ENCODE data around the gene CDC25B.

DNA sequence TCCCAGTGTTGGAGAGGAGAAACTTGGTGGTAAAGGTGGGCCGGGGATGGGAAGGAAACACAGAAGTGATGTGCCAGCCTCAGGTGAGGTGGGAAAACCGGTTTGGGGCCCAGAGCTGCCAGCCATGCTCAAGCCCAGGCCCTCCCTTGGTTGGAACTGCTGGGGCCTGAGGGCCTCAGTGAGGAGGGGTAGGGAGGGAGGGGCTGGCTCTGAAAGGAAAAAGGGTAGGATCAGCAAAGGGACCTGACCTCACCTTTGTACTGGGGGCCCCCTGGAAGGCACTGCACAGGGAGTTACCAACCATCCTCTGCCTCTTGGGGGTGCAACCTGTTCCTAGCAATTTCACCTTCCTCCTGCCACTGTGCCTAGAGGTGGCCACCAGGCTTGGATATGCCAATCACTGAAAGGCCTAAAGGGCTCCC is 13.0 kb upstream of the CDC25B start:
- no peak for TF ChIP-seq ZFP3 (CRISPR knock-in tag; IDR thresholded peaks at IDR 0.05)
- TF ChIP-seq TOX (CRISPR knock-in tag; IDR thresholded peaks at IDR 0.05; ENCODE audit: borderline replicate concordance) = no peak
- no peak for TF ChIP-seq BACH2 (CRISPR knock-in tag; IDR thresholded peaks at IDR 0.05; ENCODE audit: borderline replicate concordance)
- no peak for TF ChIP-seq ISL1 (CRISPR knock-in tag; IDR thresholded peaks at IDR 0.05)
- no peak for TF ChIP-seq ARNTL (CRISPR knock-in tag; IDR thresholded peaks at IDR 0.05; ENCODE audit: borderline replicate concordance, low read depth)
- no peak for TF ChIP-seq ZFP30 (CRISPR knock-in tag; IDR thresholded peaks at IDR 0.05)
- no peak for TF ChIP-seq PATZ1 (CRISPR knock-in tag; IDR thresholded peaks at IDR 0.05; ENCODE audit: borderline replicate concordance)
- no peak for TF ChIP-seq CSRNP3 (CRISPR knock-in tag; IDR thresholded peaks at IDR 0.05)
- no peak for TF ChIP-seq ZNF8 (CRISPR knock-in tag; IDR thresholded peaks at IDR 0.05)
- no peak for TF ChIP-seq OSR1 (CRISPR knock-in tag; IDR thresholded peaks at IDR 0.05)
- TF ChIP-seq RARB (CRISPR knock-in tag; IDR thresholded peaks at IDR 0.05) = no peak
- no peak for TF ChIP-seq TCF4 (CRISPR knock-in tag; IDR thresholded peaks at IDR 0.05; ENCODE audit: borderline replicate concordance)
